HL-60 (cell line): ENCODE results near the gene ZAP70.

Source experiments
- DNase-seq, 2 experiments: peaks; one replicate each; pipeline ENCODE4 v3.0.0-alpha.2; 2010 to 2020; ENCODE audit warnings: low read depth in 1 of 2, low spot score in 1 of 2
- H3K27ac ChIP-seq: fragments of 250-450 bp; sonication (Bioruptor Pico); replicated peaks from 2 replicates; pipeline ENCODE4 v1.5.1; 2020; ENCODE audit warnings: mild to moderate bottlenecking, moderate library complexity
- H3K27me3 ChIP-seq: fragments of 250-450 bp; sonication (Bioruptor Pico); 2 replicates; pipeline ENCODE4 v1.5.1; 2021; ENCODE audit warnings: mild to moderate bottlenecking, moderate library complexity; ENCODE audit not compliant: insufficient read depth, poor library complexity, severe bottlenecking
- H3K4me3 ChIP-seq: replicated peaks from 2 replicates; pipeline ENCODE4 v1.5.1; 2011; ENCODE audit warnings: mild to moderate bottlenecking, control low read depth, low read length; ENCODE audit not compliant: insufficient read depth
- CTCF ChIP-seq: IDR thresholded peaks from one replicate; pipeline ENCODE4 v1.5.1; 2011; ENCODE audit warnings: low read length, control low read depth, inconsistent platforms; ENCODE audit not compliant: insufficient read depth
- GABPA ChIP-seq: IDR thresholded peaks from 2 replicates; pipeline ENCODE4 v1.6.1; 2012; ENCODE audit warnings: low read depth
- POLR2AphosphoS5 ChIP-seq: IDR thresholded peaks from 2 replicates; pipeline ENCODE4 v1.6.1; 2012; ENCODE audit warnings: low read depth
- REST ChIP-seq: IDR thresholded peaks from 2 replicates; pipeline ENCODE4 v1.6.1; 2012; ENCODE audit warnings: low read depth; ENCODE audit not compliant: insufficient replicate concordance
- SPI1 ChIP-seq: IDR thresholded peaks from 2 replicates; pipeline ENCODE4 v1.6.1; 2012; ENCODE audit warnings: low read depth, mild to moderate bottlenecking, borderline replicate concordance

Gene ZAP70

GRCh38 chr2:97750017-97750416 lies 36.6 kb downstream of the ZAP70 start:
- TF ChIP-seq GABPA (no peak), CTCF (no peak), REST (no peak), POLR2AphosphoS5 (no peak), SPI1 (no peak)
- Histone ChIP-seq H3K4me3 (no peak overlapping the region), H3K27ac (no peak overlapping the region), H3K27me3 (no peaks in the 10 kb centered on the region)
- no peak for DNase-seq

GRCh38 chr2:97751752-97752151 lies 38.4 kb downstream of the ZAP70 start:
- no peak for DNase-seq
- Histone ChIP-seq H3K4me3 (no peak overlapping the region), H3K27ac (no peak overlapping the region)

More at GRCh38 chr2:97751752-97752151, 38.4 kb downstream of the ZAP70 start:
- no peak for TF ChIP-seq REST
- no peak for TF ChIP-seq CTCF
- TF ChIP-seq POLR2AphosphoS5, result no peak
- no peak for TF ChIP-seq GABPA
- no peak for TF ChIP-seq SPI1
- no peaks in the 10 kb centered on the region for H3K27me3 ChIP-seq
